Neuron (in vitro differentiated cells): ENCODE results near the gene SUFU.
"Not testable (repeated sequence)": the region's sequence is repeated elsewhere in the genome, so short reads cannot be mapped to it uniquely, and the experiment has no call there.

Experiments
- H2AFZ ChIP-seq: one replicate; pipeline ENCODE4 v1.6.1; 2013; ENCODE audit warnings: low read depth, mild to moderate bottlenecking, inconsistent platforms, low read length, moderate library complexity
- H3K27me3 ChIP-seq: one replicate; pipeline ENCODE4 v1.6.1; 2013; ENCODE audit warnings: low read length; ENCODE audit not compliant: insufficient read depth
- H3K36me3 ChIP-seq: one replicate; pipeline ENCODE4 v1.6.1; 2013; ENCODE audit warnings: low read length; ENCODE audit not compliant: insufficient read depth
- H3K4me1 ChIP-seq: one replicate; pipeline ENCODE4 v1.6.1; 2013; ENCODE audit warnings: low read length; ENCODE audit not compliant: insufficient read depth
- H3K4me3 ChIP-seq: 2 replicates; pipeline ENCODE4 v1.5.1; 2013; ENCODE audit warnings: mild to moderate bottlenecking, low read length, moderate library complexity
- H3K9me3 ChIP-seq: one replicate; pipeline ENCODE4 v1.6.1; 2013; ENCODE audit warnings: low read length

Gene SUFU

GRCh38 chr10:102503264-102504178, at the start of gene SUFU:
SUFU (plus strand) TSS chr10:102503972; CDS start chr10:102504153, 181 bp downstream.
- H3K4me3 ChIP-seq = peak within 1 kb of the TSS; percentile 72
- no peaks in the 10 kb centered on the region for H3K9me3 ChIP-seq
- H2AFZ ChIP-seq = peak within 1 kb of the TSS; percentile 57
- H3K36me3 ChIP-seq = peaks cover 14% of the 10 kb centered on the region
- H3K4me1 ChIP-seq = peaks cover 30% of the 10 kb centered on the region
- no peaks in the 10 kb centered on the region for H3K27me3 ChIP-seq

DNA sequence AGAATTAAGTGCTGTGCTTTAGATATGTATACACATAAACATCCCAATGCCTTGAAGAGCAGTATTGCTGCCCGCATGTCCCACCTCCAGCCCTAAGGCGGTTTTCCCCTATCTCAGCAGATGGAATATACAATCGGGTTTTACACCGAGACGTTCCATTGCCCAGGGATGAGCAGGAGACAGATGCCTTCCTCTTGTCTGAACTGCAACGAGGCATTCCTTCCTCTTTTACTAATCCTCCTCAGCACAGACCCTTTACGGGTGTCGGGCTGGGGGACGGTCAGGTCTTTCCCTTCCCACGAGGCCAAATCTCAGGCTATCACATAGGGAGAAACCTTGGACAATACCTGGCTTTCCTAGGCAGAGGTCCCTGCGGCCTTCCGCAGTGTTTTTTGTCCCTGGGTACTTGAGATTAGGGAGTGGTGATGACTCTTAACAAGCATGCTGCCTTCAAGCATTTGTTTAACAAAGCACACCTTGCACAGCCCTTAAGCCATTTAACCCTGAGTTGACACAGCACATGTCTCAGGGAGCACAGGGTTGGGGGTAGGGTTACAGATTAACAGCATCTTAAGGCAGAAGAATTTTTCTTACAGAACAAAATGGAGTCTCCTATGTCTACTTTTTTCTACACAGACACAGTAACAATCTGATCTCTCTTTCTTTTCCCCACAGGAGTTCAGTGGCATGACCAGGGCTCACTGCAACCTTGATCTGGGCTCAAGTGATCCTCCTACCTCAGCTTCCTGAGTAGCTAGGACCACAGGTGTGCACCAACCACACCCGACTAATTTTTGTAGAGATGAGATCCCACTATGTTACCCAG, 48.9 kb upstream of the SUFU start:
- H2AFZ ChIP-seq, H3K9me3 ChIP-seq: not testable (repeated sequence)

DNA sequence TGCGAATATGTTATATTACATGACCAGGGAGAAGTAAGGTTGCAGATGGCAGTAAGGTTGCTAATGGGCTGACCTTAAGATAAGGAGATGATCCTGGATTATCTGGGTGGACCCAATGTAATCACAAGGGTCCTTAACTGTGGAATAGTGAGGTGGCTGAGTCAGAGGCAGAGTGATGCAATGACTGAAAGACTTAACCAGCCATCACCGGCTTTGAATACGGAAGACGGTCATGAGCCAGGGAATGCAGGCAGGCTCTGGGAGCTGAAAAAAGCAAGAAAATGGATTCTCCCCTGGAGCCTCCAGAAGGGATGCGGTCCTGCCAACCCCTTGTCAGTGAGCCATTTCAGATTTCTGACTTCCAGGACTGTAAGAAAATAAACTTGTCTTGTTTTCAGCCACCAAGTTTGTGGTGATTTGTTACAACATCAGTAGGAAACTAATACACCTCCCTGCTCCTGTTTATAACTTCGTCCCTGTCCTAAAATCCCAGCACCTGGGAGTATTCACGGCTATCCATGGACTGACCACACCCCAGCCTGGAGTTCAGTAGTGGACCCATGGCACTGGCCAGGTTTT, 47.8 kb upstream of the SUFU start:
- no peaks in the 10 kb centered on the region for H3K27me3 ChIP-seq
- H3K9me3 ChIP-seq = no peaks in the 10 kb centered on the region
- no peak overlapping the region for H2AFZ ChIP-seq
- no peak overlapping the region for H3K4me3 ChIP-seq
- no peaks in the 10 kb centered on the region for H3K36me3 ChIP-seq
- peaks cover 15% of the 10 kb centered on the region for H3K4me1 ChIP-seq

More for the DNA sequence above, 48.9 kb upstream of the SUFU start:
- H3K27me3 ChIP-seq, H3K36me3 ChIP-seq, H3K4me3 ChIP-seq: not testable (repeated sequence)
- peaks cover 12% of the 10 kb centered on the region for H3K4me1 ChIP-seq

DNA sequence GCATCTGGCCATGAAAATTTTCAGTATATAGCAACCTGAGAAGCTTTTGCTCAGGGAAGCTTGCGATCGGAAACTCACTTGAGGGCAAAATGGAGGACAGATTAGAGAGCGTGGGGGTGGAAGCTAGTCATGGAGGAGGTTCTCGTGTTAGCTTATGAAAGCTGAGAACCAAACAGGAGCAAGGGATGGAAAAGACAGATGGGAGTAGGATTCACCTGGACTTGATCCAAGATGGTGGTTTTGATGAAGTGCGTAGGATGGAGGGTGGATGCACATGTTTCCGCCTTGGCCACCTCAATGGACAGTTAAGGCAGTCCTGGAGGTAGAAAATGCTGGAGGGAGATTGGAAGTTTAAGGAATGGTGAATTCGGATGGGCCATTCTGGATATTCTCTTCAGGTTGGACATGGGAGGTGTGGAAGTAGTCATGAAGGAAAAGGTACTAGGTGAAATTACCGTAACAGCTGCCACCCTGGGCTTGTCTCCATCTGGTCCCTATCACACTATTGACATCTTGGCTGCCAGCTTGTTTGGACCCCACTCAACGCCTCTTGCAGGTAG, 46.1 kb upstream of the SUFU start:
- H3K4me3 ChIP-seq = no peak overlapping the region
- H2AFZ ChIP-seq = no peak overlapping the region
- no peaks in the 10 kb centered on the region for H3K9me3 ChIP-seq
- H3K27me3 ChIP-seq = no peaks in the 10 kb centered on the region
- H3K36me3 ChIP-seq = no peaks in the 10 kb centered on the region
- peaks cover 22% of the 10 kb centered on the region for H3K4me1 ChIP-seq

GRCh38 chr10:102458656-102459055, 45.1 kb upstream of the SUFU start:
- H3K4me1 ChIP-seq = peaks cover 21% of the 10 kb centered on the region
- H3K36me3 ChIP-seq = no peaks in the 10 kb centered on the region
- no peak overlapping the region for H3K4me3 ChIP-seq
- no peak overlapping the region for H2AFZ ChIP-seq
- H3K27me3 ChIP-seq = no peaks in the 10 kb centered on the region
- H3K9me3 ChIP-seq = no peaks in the 10 kb centered on the region

DNA sequence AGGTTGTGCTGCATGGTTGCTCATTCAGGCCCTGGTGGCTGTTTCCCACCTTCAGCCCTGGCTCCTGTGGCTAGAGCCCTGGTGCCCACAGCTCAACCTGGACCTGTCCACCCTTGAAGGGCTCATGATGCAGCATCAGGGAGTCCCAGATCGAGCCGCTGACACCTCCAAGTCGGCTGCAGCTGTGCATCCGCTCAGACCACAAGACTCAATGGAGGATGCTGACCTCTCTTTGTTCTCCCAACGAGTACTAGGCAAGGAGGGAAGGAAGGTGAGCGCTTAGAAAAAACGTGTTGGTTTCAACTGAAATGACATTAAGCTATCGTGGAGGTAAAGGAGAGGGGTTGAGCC, 43.0 kb upstream of the SUFU start:
- Histone ChIP-seq H3K4me3 (peak overlapping the region; percentile 62), H3K4me1 (peaks cover 21% of the 10 kb centered on the region), H2AFZ (peak overlapping the region; percentile 50), H3K27me3 (no peaks in the 10 kb centered on the region), H3K9me3 (no peaks in the 10 kb centered on the region), H3K36me3 (no peaks in the 10 kb centered on the region)

DNA sequence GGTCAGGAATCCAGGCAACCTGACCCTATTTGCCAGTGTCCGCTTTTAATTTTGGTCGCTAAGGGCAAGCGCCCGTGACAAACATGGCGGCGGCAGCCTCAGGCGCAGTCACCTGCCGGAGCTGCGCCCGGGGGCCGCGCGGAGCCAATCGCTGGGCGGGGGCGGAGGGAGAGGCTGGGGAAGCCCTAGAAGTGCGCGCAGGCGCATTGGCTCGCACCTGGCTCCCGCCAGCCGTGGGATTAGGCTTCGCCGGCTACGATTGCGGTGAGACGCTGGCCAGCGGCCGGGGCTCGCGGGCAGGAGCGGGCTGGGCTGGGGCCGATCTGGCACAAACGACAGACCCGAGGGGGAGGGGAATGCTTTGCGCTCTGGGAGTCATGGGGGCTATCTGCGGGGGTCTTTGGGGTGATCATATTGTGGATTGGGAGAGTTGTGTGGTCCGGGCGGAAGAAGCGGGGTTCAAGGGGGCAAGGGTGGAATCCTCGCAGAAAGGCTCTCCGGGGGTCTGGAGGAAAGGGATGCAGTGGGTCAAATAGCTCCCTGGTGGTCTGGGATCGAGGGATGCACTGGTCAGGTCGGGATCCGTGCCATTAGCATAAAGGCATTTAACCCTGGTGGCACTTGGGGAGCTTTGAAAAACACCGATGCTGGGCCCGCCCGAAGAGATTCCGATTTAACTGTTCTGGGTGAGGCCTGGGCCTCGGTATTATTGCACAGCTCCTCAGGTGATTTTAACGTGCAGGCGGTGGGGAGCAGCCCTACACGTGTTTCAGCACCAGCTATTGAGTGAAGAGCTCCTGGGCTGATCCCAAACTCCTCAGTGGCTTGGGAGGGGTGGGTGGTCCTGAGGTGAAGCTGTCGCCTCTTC, 42.4 kb upstream of the SUFU start:
- Histone ChIP-seq H3K4me1 (peaks cover 21% of the 10 kb centered on the region), H3K36me3 (no peaks in the 10 kb centered on the region), H2AFZ (peak overlapping the region; percentile 50), H3K4me3 (peak overlapping the region; percentile 62), H3K27me3 (no peaks in the 10 kb centered on the region), H3K9me3 (no peaks in the 10 kb centered on the region)

- Histone ChIP-seq H3K4me1 (peaks cover 21% of the 10 kb centered on the region), H3K9me3 (no peaks in the 10 kb centered on the region), H3K27me3 (no peaks in the 10 kb centered on the region), H2AFZ (no peak overlapping the region), H3K36me3 (no peaks in the 10 kb centered on the region), H3K4me3 (no peak overlapping the region)
Observed at GRCh38 chr10:102462512-102463054, 41.2 kb upstream of the SUFU start.

DNA sequence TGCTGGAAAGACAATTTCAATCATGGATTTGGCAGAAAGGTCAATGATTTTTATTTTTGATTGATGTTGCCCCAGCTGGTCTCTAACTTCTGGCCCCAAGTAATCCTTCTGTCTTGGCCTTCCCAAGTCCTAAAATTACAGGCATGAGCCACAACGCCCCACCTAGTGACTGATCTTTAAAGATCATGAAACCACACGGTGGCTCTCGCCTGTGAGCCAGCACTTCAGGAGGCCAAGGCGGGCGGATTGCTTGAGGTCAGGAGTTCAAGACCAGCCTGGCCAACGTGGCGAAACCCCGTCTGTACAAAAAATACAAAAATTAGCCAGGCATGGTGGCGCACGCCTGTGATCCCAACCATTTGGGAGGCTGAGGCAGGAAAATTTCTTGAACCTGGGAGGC, 39.8 kb upstream of the SUFU start:
- Histone ChIP-seq H3K4me3 (no peak overlapping the region), H3K4me1 (peaks cover 21% of the 10 kb centered on the region), H3K27me3 (no peaks in the 10 kb centered on the region), H2AFZ (no peak overlapping the region), H3K36me3 (no peaks in the 10 kb centered on the region), H3K9me3 (no peaks in the 10 kb centered on the region)

GRCh38 chr10:102465466-102465865, 38.3 kb upstream of the SUFU start:
- Histone ChIP-seq H3K4me3 (no peak overlapping the region), H2AFZ (no peak overlapping the region), H3K27me3 (no peaks in the 10 kb centered on the region), H3K9me3 (no peaks in the 10 kb centered on the region), H3K4me1 (peaks cover 21% of the 10 kb centered on the region), H3K36me3 (no peaks in the 10 kb centered on the region)

GRCh38 chr10:102467318-102467717, 36.5 kb upstream of the SUFU start:
- Histone ChIP-seq H3K36me3 (no peaks in the 10 kb centered on the region), H3K4me1 (peaks cover 7% of the 10 kb centered on the region), H3K27me3 (no peaks in the 10 kb centered on the region), H3K9me3 (no peaks in the 10 kb centered on the region), H3K4me3 (no peak overlapping the region), H2AFZ (no peak overlapping the region)

- Histone ChIP-seq H3K9me3 (no peaks in the 10 kb centered on the region), H3K4me1 (peaks cover under 1% of the 10 kb centered on the region), H2AFZ (no peak overlapping the region), H3K27me3 (no peaks in the 10 kb centered on the region), H3K36me3 (no peaks in the 10 kb centered on the region), H3K4me3 (no peak overlapping the region)
Observed at GRCh38 chr10:102467971-102468438, 35.8 kb upstream of the SUFU start.
